Measurements from ENCODE around the gene RBM34. TPM values are rescaled to one million over a fixed set of nuclear protein-coding genes. Genes with fewer than 3 reads are reported as not detected.
"Not testable (repeated sequence)": the region's sequence is repeated elsewhere in the genome, so short reads cannot be mapped to it uniquely, and the experiment has no call there.

The RBM34 gene
- total and polyA plus RNA-seq, 4 donors, result 60.6 to 88.6 (median 73.2) TPM

DNA sequence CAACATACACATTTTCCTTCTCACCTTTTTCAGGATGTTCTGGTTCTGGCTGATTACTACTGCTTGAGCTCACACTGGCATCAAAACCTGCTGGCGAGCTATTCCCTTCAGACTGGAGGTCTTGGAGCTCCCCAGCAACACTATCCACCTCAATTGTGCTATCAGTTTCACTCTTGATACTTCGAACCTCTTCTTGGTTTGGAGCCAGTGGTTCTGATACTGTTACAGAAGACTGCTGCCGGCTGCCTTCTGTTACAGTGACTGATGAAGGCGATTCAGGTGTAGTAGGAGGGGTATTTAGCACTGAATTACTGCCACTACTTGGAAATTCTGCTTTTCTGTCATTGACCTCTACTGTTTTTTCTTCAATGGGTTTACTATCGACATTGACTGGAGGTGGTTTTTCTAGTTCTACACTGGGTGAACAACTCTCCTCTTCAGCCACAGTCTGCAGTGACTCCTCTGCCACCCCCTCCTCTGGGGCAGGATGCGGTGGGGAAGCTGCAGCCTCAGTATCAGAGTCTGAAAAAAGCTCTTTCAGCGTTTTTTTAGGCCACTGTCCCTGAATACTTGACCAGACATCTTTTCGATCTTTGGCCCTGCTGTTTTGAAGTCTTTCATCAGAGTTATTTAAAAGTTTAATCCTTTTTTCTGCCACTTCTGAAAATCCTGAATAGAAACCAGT is 20.7 kb upstream of the RBM34 start:
- Histone ChIP-seq H3K27ac (ENCODE audit: low read depth, low read length) (no peak overlapping the region), H3K9me3 (ENCODE audit: control insufficient read depth, insufficient read depth, low read length) (no peaks in the 10 kb centered on the region), H3K27me3 (ENCODE audit: control insufficient read depth, insufficient read depth, low read length) (no peaks in the 10 kb centered on the region), H3K4me1 (ENCODE audit: control insufficient read depth, insufficient read depth, low read length) (no peaks in the 10 kb centered on the region), H3K36me3 (ENCODE audit: control insufficient read depth, insufficient read depth, low read length) (peaks cover 15% of the 10 kb centered on the region), H3K4me3 (ENCODE audit: low read depth, low read length) (no peak overlapping the region)
- WGBS (ENCODE audit: insufficient coverage), result 93% methylated on average over 4 of the region's 8 CpGs
- no peak for DNase-seq (ENCODE audit: low read depth in 4 of 6, low spot score in 6 of 6)

DNA sequence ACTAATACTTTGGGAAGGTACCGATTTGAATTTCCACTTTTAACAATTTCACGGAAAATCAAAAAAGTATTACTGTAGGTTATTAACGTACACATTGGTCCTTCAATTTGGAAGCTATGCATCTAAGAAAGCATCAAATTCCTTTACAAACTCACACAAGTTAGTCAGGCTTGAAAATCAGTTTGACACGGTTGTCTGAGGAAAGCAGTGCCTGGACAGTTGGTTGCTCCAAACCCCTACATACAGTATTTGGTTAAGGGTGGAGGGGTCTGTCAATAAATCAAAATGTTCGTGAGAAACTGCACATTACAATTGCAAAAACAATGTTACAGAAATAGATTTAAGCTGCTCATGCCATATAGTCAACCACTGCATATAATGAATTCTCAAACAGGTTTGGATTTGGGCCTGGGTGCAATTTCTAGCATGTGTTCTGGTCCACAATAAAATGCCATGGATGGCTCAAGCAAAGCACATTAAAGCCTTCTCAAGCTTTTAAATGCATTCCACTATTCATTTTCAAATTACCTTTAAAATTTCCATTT is 19.9 kb upstream of the RBM34 start:
- H3K27me3 ChIP-seq (ENCODE audit: control insufficient read depth, insufficient read depth, low read length), result no peaks in the 10 kb centered on the region
- no peaks in the 10 kb centered on the region for H3K9me3 ChIP-seq (ENCODE audit: control insufficient read depth, insufficient read depth, low read length)
- no peak overlapping the region for H3K4me3 ChIP-seq (ENCODE audit: low read depth, low read length)
- H3K27ac ChIP-seq (ENCODE audit: low read depth, low read length), result no peak overlapping the region
- DNase-seq (ENCODE audit: low read depth in 4 of 6, low spot score in 6 of 6), result no peak
- peaks cover 19% of the 10 kb centered on the region for H3K36me3 ChIP-seq (ENCODE audit: control insufficient read depth, insufficient read depth, low read length)
- WGBS (ENCODE audit: insufficient coverage), result 100% methylated on average over 1 of the region's 5 CpGs
- no peaks in the 10 kb centered on the region for H3K4me1 ChIP-seq (ENCODE audit: control insufficient read depth, insufficient read depth, low read length)

- 87% methylated on average over 5 of the region's 7 CpGs for WGBS (ENCODE audit: insufficient coverage)
- no peak for DNase-seq (ENCODE audit: low read depth in 4 of 6, low spot score in 6 of 6)
- H3K27me3 ChIP-seq (ENCODE audit: control insufficient read depth, insufficient read depth, low read length), result no peaks in the 10 kb centered on the region
- H3K36me3 ChIP-seq (ENCODE audit: control insufficient read depth, insufficient read depth, low read length), result peaks cover 35% of the 10 kb centered on the region
- H3K27ac ChIP-seq (ENCODE audit: low read depth, low read length), result no peak overlapping the region
- H3K4me3 ChIP-seq (ENCODE audit: low read depth, low read length), result no peak overlapping the region
- H3K4me1 ChIP-seq (ENCODE audit: control insufficient read depth, insufficient read depth, low read length), result no peaks in the 10 kb centered on the region
- no peaks in the 10 kb centered on the region for H3K9me3 ChIP-seq (ENCODE audit: control insufficient read depth, insufficient read depth, low read length)
Observed at GRCh38 chr1:235176486-235176885, 15.4 kb upstream of the RBM34 start.

DNA sequence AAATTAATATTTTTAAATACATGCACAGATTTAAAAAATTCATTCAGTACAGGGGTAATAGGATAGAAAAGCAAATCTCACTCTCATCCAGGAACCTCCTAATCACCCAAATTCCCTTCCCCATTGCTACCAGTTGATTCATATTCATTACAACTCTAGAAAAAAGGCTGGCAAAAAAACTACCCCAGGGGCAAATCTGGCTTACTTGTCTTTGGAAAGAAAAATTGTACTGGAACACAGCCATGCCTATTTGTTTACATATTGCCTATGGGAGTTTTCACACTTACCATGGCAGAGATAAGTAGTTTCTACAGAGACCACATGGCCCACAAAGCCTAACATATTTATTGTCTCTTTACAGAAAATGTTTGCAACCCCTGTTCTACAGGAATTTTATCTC is 8.9 kb upstream of the RBM34 start:
- H3K36me3 ChIP-seq (ENCODE audit: control insufficient read depth, insufficient read depth, low read length), result peaks cover 41% of the 10 kb centered on the region
- no peak for DNase-seq (ENCODE audit: low read depth in 4 of 6, low spot score in 6 of 6)

DNA sequence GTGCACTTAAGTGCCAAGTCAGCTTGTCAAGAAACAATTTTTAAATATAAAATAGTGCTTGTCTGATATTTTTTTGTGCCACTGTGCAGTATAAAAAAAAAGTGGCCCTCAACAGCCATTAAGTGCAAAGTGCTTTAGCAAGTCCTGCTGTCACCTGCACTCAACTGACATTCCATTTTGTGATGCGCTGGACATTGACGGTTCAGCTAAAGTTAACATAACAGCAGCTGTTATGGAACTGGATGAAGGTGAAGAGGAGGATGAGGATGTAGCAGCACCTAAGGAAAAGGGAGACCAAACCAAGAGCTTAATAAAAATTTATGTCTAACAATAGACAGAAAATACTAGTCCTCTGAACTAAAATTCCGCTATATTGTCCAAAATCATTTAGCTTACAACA is 7.3 kb upstream of the RBM34 start:
- no peak for DNase-seq (ENCODE audit: low read depth in 4 of 6, low spot score in 6 of 6)
- Histone ChIP-seq H3K4me3 (ENCODE audit: low read depth, low read length) (no peak overlapping the region), H3K4me1 (ENCODE audit: control insufficient read depth, insufficient read depth, low read length) (no peaks in the 10 kb centered on the region), H3K9me3 (ENCODE audit: control insufficient read depth, insufficient read depth, low read length) (no peaks in the 10 kb centered on the region), H3K27ac (ENCODE audit: low read depth, low read length) (no peak overlapping the region), H3K27me3 (ENCODE audit: control insufficient read depth, insufficient read depth, low read length) (no peaks in the 10 kb centered on the region), H3K36me3 (ENCODE audit: control insufficient read depth, insufficient read depth, low read length) (peaks cover 29% of the 10 kb centered on the region)
- 100% methylated on average over 1 of the region's 3 CpGs for WGBS (ENCODE audit: insufficient coverage)

More for the DNA sequence above, 8.9 kb upstream of the RBM34 start:
- Histone ChIP-seq H3K27me3 (ENCODE audit: control insufficient read depth, insufficient read depth, low read length) (no peaks in the 10 kb centered on the region), H3K4me1 (ENCODE audit: control insufficient read depth, insufficient read depth, low read length) (no peaks in the 10 kb centered on the region), H3K27ac (ENCODE audit: low read depth, low read length) (no peak overlapping the region), H3K9me3 (ENCODE audit: control insufficient read depth, insufficient read depth, low read length) (no peaks in the 10 kb centered on the region), H3K4me3 (ENCODE audit: low read depth, low read length) (no peak overlapping the region)

- Histone ChIP-seq H3K4me3 (ENCODE audit: low read depth, low read length) (peak overlapping the region; percentile 96), H3K9me3 (ENCODE audit: control insufficient read depth, insufficient read depth, low read length) (no peaks in the 10 kb centered on the region), H3K4me1 (ENCODE audit: control insufficient read depth, insufficient read depth, low read length) (peaks cover 16% of the 10 kb centered on the region), H3K27ac (ENCODE audit: low read depth, low read length) (peak overlapping the region; percentile 91), H3K27me3 (ENCODE audit: control insufficient read depth, insufficient read depth, low read length) (no peaks in the 10 kb centered on the region), H3K36me3 (ENCODE audit: control insufficient read depth, insufficient read depth, low read length) (peaks cover 27% of the 10 kb centered on the region)
- no peak for DNase-seq (ENCODE audit: low read depth in 4 of 6, low spot score in 6 of 6)
- 61% methylated on average over 19 of the region's 21 CpGs for WGBS (ENCODE audit: insufficient coverage)
Observed at GRCh38 chr1:235161685-235162327, 756 bp upstream of the RBM34 start.

- Histone ChIP-seq H3K9me3 (ENCODE audit: control insufficient read depth, insufficient read depth, low read length) (no peaks in the 10 kb centered on the region), H3K27ac (ENCODE audit: low read depth, low read length) (peak overlapping the region; percentile 91), H3K36me3 (ENCODE audit: control insufficient read depth, insufficient read depth, low read length) (peaks cover 28% of the 10 kb centered on the region), H3K27me3 (ENCODE audit: control insufficient read depth, insufficient read depth, low read length) (no peaks in the 10 kb centered on the region), H3K4me3 (ENCODE audit: low read depth, low read length) (peak overlapping the region; percentile 96), H3K4me1 (ENCODE audit: control insufficient read depth, insufficient read depth, low read length) (peaks cover 16% of the 10 kb centered on the region)
- peak in 1 of 6 donors; percentile 12 for DNase-seq (ENCODE audit: low read depth in 4 of 6, low spot score in 6 of 6)
- WGBS (ENCODE audit: insufficient coverage), result 11% methylated on average over 10 of the region's 14 CpGs
Observed at GRCh38 chr1:235160383-235160956, 580 bp downstream of the RBM34 start.

GRCh38 chr1:235159930-235160329 is 1.1 kb downstream of the RBM34 start:
- Histone ChIP-seq H3K36me3 (ENCODE audit: control insufficient read depth, insufficient read depth, low read length) (peaks cover 31% of the 10 kb centered on the region), H3K4me1 (ENCODE audit: control insufficient read depth, insufficient read depth, low read length) (peaks cover 16% of the 10 kb centered on the region)
- not testable (repeated sequence) for H3K4me3 ChIP-seq (ENCODE audit: low read depth, low read length); H3K9me3 ChIP-seq (ENCODE audit: control insufficient read depth, insufficient read depth, low read length); H3K27me3 ChIP-seq (ENCODE audit: control insufficient read depth, insufficient read depth, low read length); H3K27ac ChIP-seq (ENCODE audit: low read depth, low read length); DNase-seq (ENCODE audit: low read depth in 4 of 6, low spot score in 6 of 6)
- WGBS (ENCODE audit: insufficient coverage), result 93% methylated on average over 6 of the region's 9 CpGs

- H3K4me1 ChIP-seq (ENCODE audit: control insufficient read depth, insufficient read depth, low read length), result peaks cover 16% of the 10 kb centered on the region
- peaks cover 32% of the 10 kb centered on the region for H3K36me3 ChIP-seq (ENCODE audit: control insufficient read depth, insufficient read depth, low read length)
- H3K27me3 ChIP-seq (ENCODE audit: control insufficient read depth, insufficient read depth, low read length); H3K9me3 ChIP-seq (ENCODE audit: control insufficient read depth, insufficient read depth, low read length); DNase-seq (ENCODE audit: low read depth in 4 of 6, low spot score in 6 of 6); H3K27ac ChIP-seq (ENCODE audit: low read depth, low read length); H3K4me3 ChIP-seq (ENCODE audit: low read depth, low read length): not testable (repeated sequence)
- 96% methylated on average over 6 of the region's 9 CpGs for WGBS (ENCODE audit: insufficient coverage)
Observed at GRCh38 chr1:235159284-235159683, 1.8 kb downstream of the RBM34 start.
